Body of pancreas (tissue), 4 donors: ENCODE data around the gene CST8. TPM values are rescaled to one million over a fixed set of nuclear protein-coding genes. Genes with fewer than 3 reads are reported as not detected.

Experiments used
- ATAC-seq: fragments of 150-250 bp; one replicate; pipeline ENCODE4 v1.9.1; 2016
- DNase-seq, 4 donors: peaks; one replicate each; pipeline ENCODE4 v3.0.0-alpha.2; 2019
- H3K27ac ChIP-seq, 4 donors: fragments of 200-600 bp; sonication (generic); 1 replicate in 3 of 4; 2 replicates in 1 of 4; pipeline versions ENCODE4 v1.5.1 to v1.6.1; 2016 to 2019; ENCODE audit warnings: mild to moderate bottlenecking in 1 of 4, mixed read lengths in 1 of 4, moderate library complexity in 1 of 4
- H3K27me3 ChIP-seq, 2 donors: fragments of 200-600 bp; sonication (generic); one replicate each; pipeline ENCODE4 v1.6.0; 2016; ENCODE audit warnings: mild to moderate bottlenecking in 1 of 2
- H3K36me3 ChIP-seq, 2 donors: fragments of 200-600 bp; sonication (generic); replicated peaks in 1 of 2; 2 replicates each; pipeline ENCODE4 v1.5.1; 2016; ENCODE audit warnings: low read depth in 2 of 2; ENCODE audit not compliant: insufficient read depth in 1 of 2
- H3K4me1 ChIP-seq: fragments of 200-600 bp; sonication (generic); one replicate; pipeline ENCODE4 v1.6.0; 2016
- H3K4me3 ChIP-seq, 2 donors: fragments of 200-600 bp; sonication (generic); 1 replicate in 1 of 2; 2 replicates in 1 of 2; pipeline ENCODE4 v1.5.1; 2016 to 2019
- H3K9me3 ChIP-seq, 3 donors: fragments of 200-600 bp; sonication (generic); 1 replicate in 2 of 3; 2 replicates in 1 of 3; pipeline ENCODE4 v1.5.1; 2016
- POLR2A ChIP-seq, 3 donors: fragments of 450-650 bp; IDR thresholded peaks; one replicate each; pipeline ENCODE4 v1.6.1; 2016; ENCODE audit warnings: antibody characterized with exemption in 3 of 3, mild to moderate bottlenecking in 2 of 3
- WGBS, 2 donors: methylation state at CpG; one replicate each; pipeline ENCODE4 v1.1.5; 2017; 5-methylcytosine and 5-hydroxymethylcytosine counted together
- intact Hi-C: fragments of 100-400 bp; cut with DNase I; formaldehyde crosslinking; loops from one replicate; pipeline ENCODE4 v1.15.1; 2023
- small RNA-seq: library from RNA; depleted of rRNA; stranded (forward); fragments of <200 nt; gene quantifications from one replicate; pipeline ENCODE3, GENCODE V24; 2016
- total RNA-seq, 2 donors: library from RNA; depleted of rRNA; stranded (reverse); fragments of >200 nt; gene quantifications; one replicate each; pipeline ENCODE4 v1.1.0, GENCODE V29; 2016
- TF ChIP-seq, protein P1 (sequence below), 7 experiments: fragments of 450-650 bp in 4 of 7; fragments of 200-600 bp in 3 of 7; sonication (generic) in 3 of 7; IDR thresholded peaks; one replicate each; pipeline ENCODE4 v1.5.1; 2016 to 2019; ENCODE audit warnings: antibody characterized with exemption in 7 of 7

The CST8 gene
- total RNA-seq, 2 donors from 2014 or later: not detected

DNA sequence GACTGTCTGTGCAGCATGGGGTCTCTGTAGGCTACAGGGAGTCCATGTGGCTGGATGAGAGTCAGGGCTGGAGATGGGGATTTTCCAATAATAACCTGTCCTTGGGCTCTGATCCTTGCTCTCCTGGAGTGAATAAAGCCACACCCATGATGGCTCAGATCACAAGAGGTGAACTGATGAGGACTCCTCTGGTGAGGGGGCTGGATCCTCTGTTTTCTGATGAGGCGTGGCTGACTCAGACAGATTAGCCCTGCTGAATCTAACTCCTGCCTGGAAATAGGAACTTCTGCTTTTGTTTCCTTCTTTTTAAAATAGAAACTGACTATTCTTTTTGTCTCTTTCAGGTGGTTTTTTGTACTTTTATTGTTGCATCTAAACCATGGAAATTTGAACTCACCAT, 50.4 kb downstream of the CST8 start:
- H3K4me1 ChIP-seq: no peaks in the 10 kb centered on the region
- H3K36me3 ChIP-seq: no peaks in the 10 kb centered on the region
- ATAC-seq (no peak), DNase-seq (no peak)
- H3K9me3 ChIP-seq: no peaks in the 10 kb centered on the region
- TF ChIP-seq POLR2A (IDR thresholded peaks at IDR 0.05): no peak
- TF ChIP-seq, protein P1, sequence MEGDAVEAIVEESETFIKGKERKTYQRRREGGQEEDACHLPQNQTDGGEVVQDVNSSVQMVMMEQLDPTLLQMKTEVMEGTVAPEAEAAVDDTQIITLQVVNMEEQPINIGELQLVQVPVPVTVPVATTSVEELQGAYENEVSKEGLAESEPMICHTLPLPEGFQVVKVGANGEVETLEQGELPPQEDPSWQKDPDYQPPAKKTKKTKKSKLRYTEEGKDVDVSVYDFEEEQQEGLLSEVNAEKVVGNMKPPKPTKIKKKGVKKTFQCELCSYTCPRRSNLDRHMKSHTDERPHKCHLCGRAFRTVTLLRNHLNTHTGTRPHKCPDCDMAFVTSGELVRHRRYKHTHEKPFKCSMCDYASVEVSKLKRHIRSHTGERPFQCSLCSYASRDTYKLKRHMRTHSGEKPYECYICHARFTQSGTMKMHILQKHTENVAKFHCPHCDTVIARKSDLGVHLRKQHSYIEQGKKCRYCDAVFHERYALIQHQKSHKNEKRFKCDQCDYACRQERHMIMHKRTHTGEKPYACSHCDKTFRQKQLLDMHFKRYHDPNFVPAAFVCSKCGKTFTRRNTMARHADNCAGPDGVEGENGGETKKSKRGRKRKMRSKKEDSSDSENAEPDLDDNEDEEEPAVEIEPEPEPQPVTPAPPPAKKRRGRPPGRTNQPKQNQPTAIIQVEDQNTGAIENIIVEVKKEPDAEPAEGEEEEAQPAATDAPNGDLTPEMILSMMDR (IDR thresholded peaks at IDR 0.05): no peak
- H3K27ac ChIP-seq: no peak overlapping the region
- intact Hi-C loops: no loop called here
- WGBS, 2 donors: 37 to 72% methylated on average over 1 of the region's 1 CpG
- H3K4me3 ChIP-seq: no peak overlapping the region
- no peaks in the 10 kb centered on the region for H3K27me3 ChIP-seq

GRCh38 chr20:23541776-23542175, 50.9 kb downstream of the CST8 start:
- WGBS, 2 donors: 45 to 61% methylated on average over 2 of the region's 2 CpGs
- Histone ChIP-seq H3K27me3 (no peaks in the 10 kb centered on the region), H3K4me1 (no peaks in the 10 kb centered on the region), H3K4me3 (no peak overlapping the region), H3K36me3 (no peaks in the 10 kb centered on the region), H3K9me3 (no peaks in the 10 kb centered on the region), H3K27ac (no peak overlapping the region)
- ATAC-seq (no peak), DNase-seq (no peak)
- intact Hi-C loops: no loop called here
- TF ChIP-seq, protein P1 (IDR thresholded peaks at IDR 0.05): no peak
- TF ChIP-seq POLR2A (IDR thresholded peaks at IDR 0.05): no peak

GRCh38 chr20:23542801-23543200, 51.9 kb downstream of the CST8 start:
- Histone ChIP-seq H3K4me3 (no peak overlapping the region), H3K36me3 (no peaks in the 10 kb centered on the region), H3K27me3 (no peaks in the 10 kb centered on the region), H3K27ac (no peak overlapping the region), H3K4me1 (no peaks in the 10 kb centered on the region), H3K9me3 (no peaks in the 10 kb centered on the region)
- TF ChIP-seq POLR2A (IDR thresholded peaks at IDR 0.05): no peak
- TF ChIP-seq, protein P1 (IDR thresholded peaks at IDR 0.05): no peak
- DNase-seq (no peak), ATAC-seq (no peak)
- intact Hi-C loops: no loop called here
- 42 to 43% methylated on average over 5 of the region's 5 CpGs for WGBS, 2 donors

DNA sequence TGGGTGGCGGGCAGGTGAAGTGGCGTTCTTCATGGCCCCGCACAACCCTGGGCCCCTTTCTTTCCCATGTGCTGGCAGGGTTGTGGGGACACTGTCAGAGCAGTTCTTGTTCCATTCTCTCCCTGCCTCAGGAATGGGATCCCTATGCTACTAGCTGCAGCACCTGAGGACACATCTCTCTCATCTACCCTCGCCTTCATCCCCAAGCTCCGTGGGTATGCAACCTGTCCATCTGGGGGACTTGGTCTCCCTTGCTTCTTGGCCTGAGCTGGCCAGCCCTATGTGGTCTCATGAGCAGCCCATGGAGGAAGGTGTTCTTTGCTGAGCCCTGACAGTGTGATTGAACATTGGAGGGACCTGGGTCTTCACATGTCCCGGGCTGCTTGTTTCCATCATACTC, 53.2 kb downstream of the CST8 start:
- intact Hi-C loops: no loop called here
- ATAC-seq (no peak), DNase-seq (no peak)
- Histone ChIP-seq H3K27me3 (no peaks in the 10 kb centered on the region), H3K4me1 (no peaks in the 10 kb centered on the region), H3K36me3 (no peaks in the 10 kb centered on the region), H3K4me3 (no peak overlapping the region), H3K27ac (no peak overlapping the region), H3K9me3 (no peaks in the 10 kb centered on the region)
- TF ChIP-seq, protein P1 (IDR thresholded peaks at IDR 0.05): no peak
- no peak for TF ChIP-seq POLR2A (IDR thresholded peaks at IDR 0.05)
- 79 to 82% methylated on average over 6 of the region's 6 CpGs for WGBS, 2 donors

Small RNA genes lying within 50 kb of the gene (small RNA-seq; reads per million reads assigned to genes)
- gene RF00019: not detected

Other genes with a start within 250 kb of the CST8 start
- gene NXT1, start 140.3 kb upstream of the CST8 start, total RNA-seq: 10 to 100 TPM in 1 of 2 donors, 1 to 10 TPM in 1; 6.5 to 16.2 TPM
- 1 to 10 TPM; 1.6 to 6.2 TPM for gene GZF1, start 128.9 kb upstream of the CST8 start, total RNA-seq
- 10 to 100 TPM in 1 of 2 donors, 1 to 10 TPM in 1; 9.9 to 12.7 TPM for gene NAPB, start 69.6 kb upstream of the CST8 start, total RNA-seq
- gene CSTL1, start 51.4 kb upstream of the CST8 start, total RNA-seq: not detected
- gene CST11, start 38.2 kb upstream of the CST8 start, total RNA-seq: not detected
- gene CST9L, start 77.4 kb downstream of the CST8 start, total RNA-seq: not detected
- 1 to 10 TPM in 1 of 2 donors, not detected in 1; 3.6 TPM for gene CST9, start 114.8 kb downstream of the CST8 start, total RNA-seq
- gene CST3, start 146.8 kb downstream of the CST8 start, total RNA-seq: 100 to 1,000 TPM; 491 to 654 TPM
- gene CST4, start 197.9 kb downstream of the CST8 start, total RNA-seq: not detected